HG02973 (cell line): ENCODE data around the gene TREML2.

Experiments
- ATAC-seq: cut with Tn5 transposase; IDR thresholded peaks from one replicate; pipeline ENCODE4 v1.9.1; 2021; ENCODE audit warnings: moderate library complexity; ENCODE audit not compliant: unreplicated experiment

Gene TREML2

DNA sequence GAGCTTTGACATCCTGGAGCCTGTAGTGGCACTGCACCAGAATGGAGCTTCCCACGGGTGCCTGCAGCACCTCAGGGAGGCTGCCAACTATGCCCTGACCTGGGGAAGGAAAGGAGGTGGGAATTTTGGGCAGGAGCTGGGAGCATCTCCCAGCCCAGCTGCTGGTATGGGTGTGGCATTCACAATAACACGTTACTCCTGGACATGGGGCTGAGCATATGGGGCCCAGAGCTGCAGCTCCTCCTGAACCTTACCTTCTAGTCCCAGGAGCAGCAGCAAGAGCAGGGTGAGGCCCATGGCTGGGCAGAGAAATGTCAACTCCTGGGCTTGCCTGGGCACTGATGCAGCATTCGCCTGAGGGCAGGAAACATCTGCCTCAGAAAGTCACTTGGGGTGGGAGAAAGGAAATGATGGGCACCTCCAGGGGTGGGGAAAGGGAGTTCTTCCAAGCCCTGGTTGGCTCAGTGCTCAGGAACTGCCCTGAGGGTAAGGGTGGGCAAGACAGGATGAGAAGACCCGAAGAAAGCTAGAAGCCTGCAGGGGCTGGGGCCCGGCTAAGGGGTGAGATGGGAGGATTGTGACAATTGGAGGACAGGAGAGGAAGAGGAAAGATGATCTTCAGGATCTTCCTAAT, 46.8 kb downstream of the TREML2 start, which contains the start of gene TREML1:
Gene TREML1, minus strand, starts transcription at position 356 of the 634 bp plus-strand sequence. Its CDS starts 59 bp downstream, at position 297.
- no peak for ATAC-seq

DNA sequence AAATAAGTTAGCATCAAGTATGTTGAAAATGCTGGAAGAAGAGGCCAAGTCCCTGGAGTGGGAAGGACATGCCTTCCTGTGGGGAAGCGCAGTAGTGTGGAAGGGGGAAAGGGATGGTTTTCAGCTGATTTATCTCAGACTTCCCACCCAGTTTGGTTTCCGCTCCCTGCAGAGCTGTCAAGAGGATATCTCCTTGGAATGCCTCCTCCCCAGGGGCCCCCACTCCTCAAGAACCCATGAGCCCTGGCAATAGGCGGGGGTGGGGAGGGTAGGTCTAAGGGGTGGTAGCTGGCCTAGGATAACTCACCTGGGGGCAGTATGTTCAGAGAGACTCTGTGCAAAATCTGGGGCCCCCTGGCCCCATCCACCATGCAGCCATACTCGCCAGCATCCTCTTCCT, 47.5 kb downstream of the TREML2 start:
- ATAC-seq: no peak

DNA sequence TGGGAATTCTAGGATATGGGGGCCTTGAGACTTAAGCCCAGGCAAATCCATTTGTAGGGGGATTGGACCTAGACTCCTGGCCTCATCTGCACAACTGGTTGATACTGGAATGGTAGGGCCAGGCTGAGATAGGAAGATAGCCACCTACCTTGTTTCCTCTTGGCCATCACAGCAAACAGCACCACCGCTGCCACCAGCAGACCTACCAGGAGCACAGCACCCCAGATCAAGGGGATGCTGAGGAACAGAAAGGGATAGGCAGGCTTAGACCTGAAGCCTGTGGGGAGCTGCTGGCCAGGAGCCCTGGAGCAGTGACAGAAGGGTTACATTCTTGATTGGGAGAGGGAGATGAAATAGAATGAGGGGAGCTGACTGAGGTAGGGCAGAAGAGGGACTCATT, 50.3 kb downstream of the TREML2 start:
- ATAC-seq: no peak

DNA sequence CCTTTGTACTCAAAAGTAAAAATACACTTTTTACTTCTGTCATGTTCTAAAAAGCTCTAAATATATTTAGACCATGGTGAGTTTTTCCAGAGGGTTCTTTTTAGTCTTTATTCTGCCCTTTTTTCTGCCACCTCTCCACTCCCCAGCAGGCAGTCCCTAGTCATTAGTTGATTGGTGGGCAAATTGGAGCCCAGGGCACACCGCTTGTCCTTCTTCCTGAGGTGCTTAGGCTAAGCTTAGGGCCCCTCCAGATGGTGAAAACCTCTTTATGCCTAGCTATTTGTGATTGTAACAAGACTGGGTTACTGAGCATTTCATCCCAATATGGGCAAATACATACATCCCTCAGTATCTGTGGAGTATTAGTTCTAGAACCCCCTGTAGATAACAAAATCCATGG, 53.0 kb downstream of the TREML2 start:
- no peak for ATAC-seq
